ENCODE data around the gene PPA2.

PPA2 gene

GRCh38 chr4:105329081-105329480 is 144.8 kb downstream of the PPA2 start:
- DNase-seq (ENCODE audit: low read depth in 1 of 2, low spot score in 1 of 2), result no peak
- Histone ChIP-seq H3K27ac (replicated peaks) (no peak overlapping the region), H3K27me3 (ENCODE audit: insufficient read depth, poor library complexity, severe bottlenecking) (no peaks in the 10 kb centered on the region), H3K4me3 (replicated peaks; ENCODE audit: insufficient read depth, low read length) (no peak overlapping the region)
- TF ChIP-seq POLR2AphosphoS5 (IDR thresholded peaks at IDR 0.05; ENCODE audit: low read depth) (no peak), CTCF (IDR thresholded peaks at IDR 0.05; ENCODE audit: insufficient read depth, low read length) (no peak), GABPA (IDR thresholded peaks at IDR 0.05; ENCODE audit: low read depth) (no peak), REST (IDR thresholded peaks at IDR 0.05; ENCODE audit: insufficient replicate concordance, low read depth) (no peak), SPI1 (IDR thresholded peaks at IDR 0.05; ENCODE audit: borderline replicate concordance, low read depth) (no peak)

GRCh38 chr4:105327956-105328355 is 145.9 kb downstream of the PPA2 start:
- H3K4me3 ChIP-seq (replicated peaks; ENCODE audit: insufficient read depth, low read length), result no peak overlapping the region
- no peak for DNase-seq (ENCODE audit: low read depth in 1 of 2, low spot score in 1 of 2)

GRCh38 chr4:105327222-105327621 is 146.6 kb downstream of the PPA2 start:
- DNase-seq (ENCODE audit: low read depth in 1 of 2, low spot score in 1 of 2), result no peak
- no peak overlapping the region for H3K27ac ChIP-seq (replicated peaks)
- H3K4me3 ChIP-seq (replicated peaks; ENCODE audit: insufficient read depth, low read length), result no peak overlapping the region
- H3K27me3 ChIP-seq (ENCODE audit: insufficient read depth, poor library complexity, severe bottlenecking), result no peaks in the 10 kb centered on the region
- no peak for TF ChIP-seq CTCF (IDR thresholded peaks at IDR 0.05; ENCODE audit: insufficient read depth, low read length)
- TF ChIP-seq SPI1 (IDR thresholded peaks at IDR 0.05; ENCODE audit: borderline replicate concordance, low read depth), result no peak
- TF ChIP-seq REST (IDR thresholded peaks at IDR 0.05; ENCODE audit: insufficient replicate concordance, low read depth), result no peak
- TF ChIP-seq POLR2AphosphoS5 (IDR thresholded peaks at IDR 0.05; ENCODE audit: low read depth), result no peak

More at GRCh38 chr4:105327956-105328355, 145.9 kb downstream of the PPA2 start:
- no peaks in the 10 kb centered on the region for H3K27me3 ChIP-seq (ENCODE audit: insufficient read depth, poor library complexity, severe bottlenecking)
- no peak for TF ChIP-seq CTCF (IDR thresholded peaks at IDR 0.05; ENCODE audit: insufficient read depth, low read length)
- no peak for TF ChIP-seq SPI1 (IDR thresholded peaks at IDR 0.05; ENCODE audit: borderline replicate concordance, low read depth)
- TF ChIP-seq GABPA (IDR thresholded peaks at IDR 0.05; ENCODE audit: low read depth), result no peak
- TF ChIP-seq POLR2AphosphoS5 (IDR thresholded peaks at IDR 0.05; ENCODE audit: low read depth), result no peak
- no peak for TF ChIP-seq REST (IDR thresholded peaks at IDR 0.05; ENCODE audit: insufficient replicate concordance, low read depth)
- H3K27ac ChIP-seq (replicated peaks), result no peak overlapping the region

All from HL-60 (cell line).